Stimulated activated CD8-positive, alpha-beta memory T cell treated with anti-CD3 and anti-CD28 coated beads, Interleukin-15, amount 100 ng/mL, for 4 hours (primary cell): ENCODE results near the gene ITIH5.

ENCODE experiments used
- DNase-seq, 2 donors: peaks; one replicate each; pipeline ENCODE4 v3.0.0-alpha.2; 2020; ENCODE audit warnings: low read depth in 2 of 2

Gene ITIH5

DNA sequence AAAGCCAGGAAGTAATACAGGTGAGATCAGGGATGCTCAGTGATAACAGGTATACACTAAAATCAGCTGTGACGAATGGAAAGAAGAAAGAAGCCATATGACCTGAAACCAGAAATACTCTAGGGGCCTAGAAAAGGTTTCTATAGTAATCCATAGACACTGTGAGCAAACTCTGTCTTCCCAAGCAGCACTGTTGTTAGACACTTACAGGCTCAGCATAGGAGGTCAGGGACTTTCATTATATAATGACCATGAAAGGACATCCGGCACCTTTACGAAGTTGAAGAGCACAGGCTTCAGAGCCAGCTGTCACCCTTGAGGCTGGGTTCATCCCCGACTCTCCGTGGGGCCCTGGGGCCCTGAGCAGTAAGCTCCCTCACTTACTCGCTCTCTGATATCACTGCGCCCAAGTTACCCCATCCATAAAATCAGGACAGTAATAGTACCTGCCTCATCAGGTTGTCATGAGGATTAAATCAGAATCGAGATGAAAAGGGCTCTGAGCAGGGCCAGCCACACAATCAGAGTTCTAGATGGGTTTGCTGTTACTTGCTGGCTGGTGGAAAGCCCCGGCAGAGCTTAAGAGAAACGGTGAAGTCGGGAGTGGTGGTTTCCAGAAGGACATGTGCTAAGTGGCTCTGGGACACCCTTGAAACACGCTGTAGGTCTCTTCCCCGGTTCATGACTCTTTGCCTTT, 79.5 kb downstream of the ITIH5 start:
- no peak for DNase-seq

DNA sequence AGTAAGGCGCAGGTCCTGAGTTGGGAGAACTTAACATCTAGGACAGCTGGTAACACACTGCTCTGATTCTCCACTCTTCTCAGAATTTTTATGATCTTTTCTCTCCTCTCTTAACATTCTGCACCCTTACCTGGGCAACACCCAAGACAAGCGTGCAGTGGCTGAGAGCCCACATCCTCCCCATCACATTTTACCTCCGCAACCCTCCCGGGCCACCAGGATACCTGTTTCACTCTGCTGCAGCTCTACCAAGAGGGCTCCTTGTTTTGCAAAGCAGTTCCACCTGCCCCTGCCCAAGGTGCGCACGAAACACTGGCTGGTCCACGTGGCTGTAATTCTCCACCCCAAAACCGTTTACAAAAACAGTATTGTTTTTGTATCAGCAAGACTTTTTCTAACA, 81.5 kb downstream of the ITIH5 start:
- no peak for DNase-seq

DNA sequence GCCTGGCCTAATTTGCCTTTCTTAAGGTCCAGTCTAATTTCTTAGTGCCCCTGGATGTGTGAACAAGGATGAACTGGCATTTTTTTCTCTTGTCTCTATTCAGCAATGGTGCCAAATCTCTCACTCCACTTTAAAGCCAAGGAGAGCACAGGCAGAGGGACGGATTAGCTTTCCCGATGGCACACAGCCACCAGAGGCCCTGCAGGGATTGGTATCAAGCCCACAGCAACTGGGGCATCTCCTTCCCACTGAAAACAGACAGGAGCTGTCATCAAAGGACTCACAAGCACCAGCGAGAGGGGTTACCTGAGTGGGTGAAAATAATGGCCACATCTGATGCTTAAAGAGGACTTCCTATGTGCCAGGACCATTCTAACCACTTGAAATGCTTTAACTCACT, 83.1 kb downstream of the ITIH5 start:
- DNase-seq: no peak

DNA sequence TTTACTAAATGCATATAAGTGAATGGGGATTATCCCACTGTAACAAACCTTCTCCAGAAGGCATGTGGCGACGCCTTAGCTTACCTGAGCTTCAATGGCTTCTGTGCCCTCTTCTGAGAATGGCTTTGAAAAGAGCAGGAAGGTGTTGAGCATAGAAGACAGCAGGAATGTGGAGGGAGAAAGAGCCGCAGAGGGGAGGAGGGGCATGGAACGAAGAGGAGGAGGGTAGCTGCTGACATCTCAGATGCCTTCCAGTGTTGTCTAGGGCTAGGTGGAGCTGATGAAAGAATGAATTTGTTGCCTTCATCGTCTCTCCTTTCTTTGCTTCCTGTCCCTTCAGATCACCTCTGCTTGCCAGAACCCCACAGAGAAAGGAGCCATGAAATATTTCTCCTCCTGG, 86.2 kb downstream of the ITIH5 start:
- DNase-seq: no peak

DNA sequence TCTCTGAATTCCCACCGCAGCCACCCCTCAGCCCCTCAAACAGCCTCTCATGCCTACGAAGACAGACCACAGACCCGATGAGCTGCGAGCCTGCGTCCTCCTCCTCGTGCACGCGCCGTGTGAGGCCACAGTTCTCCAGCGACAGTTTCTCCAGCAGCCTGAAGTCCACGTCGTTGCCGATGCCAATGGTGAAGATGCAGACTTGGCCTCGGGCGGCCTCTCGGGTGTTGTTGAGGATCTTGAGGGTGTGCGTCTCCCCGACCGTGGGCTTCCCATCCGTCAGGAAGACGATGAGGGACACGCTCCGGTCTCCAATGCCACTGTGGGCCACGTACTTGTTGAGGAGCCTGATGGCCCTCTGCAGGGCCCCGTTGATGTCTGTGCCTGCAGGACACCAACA, 87.1 kb downstream of the ITIH5 start:
- no peak for DNase-seq

DNA sequence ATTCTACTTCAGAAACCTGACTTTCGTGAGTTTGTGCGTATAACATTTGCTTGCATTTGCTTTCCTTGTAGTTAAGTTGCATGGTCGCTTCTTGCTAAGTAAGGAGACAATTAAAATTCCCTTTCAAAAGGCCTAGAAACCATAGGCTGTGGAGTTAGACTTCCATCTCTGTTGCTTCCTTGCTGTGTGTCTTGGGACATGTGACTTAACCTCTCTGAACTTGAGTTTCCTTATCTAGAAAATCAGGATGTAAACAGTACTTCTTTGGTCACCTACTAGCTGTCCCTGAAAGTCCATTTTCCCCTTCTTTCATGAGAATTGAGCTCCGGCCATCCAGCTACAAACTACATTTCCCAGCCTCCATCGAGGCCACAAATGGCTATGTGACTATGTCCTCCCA, 89.2 kb downstream of the ITIH5 start:
- DNase-seq: no peak

DNA sequence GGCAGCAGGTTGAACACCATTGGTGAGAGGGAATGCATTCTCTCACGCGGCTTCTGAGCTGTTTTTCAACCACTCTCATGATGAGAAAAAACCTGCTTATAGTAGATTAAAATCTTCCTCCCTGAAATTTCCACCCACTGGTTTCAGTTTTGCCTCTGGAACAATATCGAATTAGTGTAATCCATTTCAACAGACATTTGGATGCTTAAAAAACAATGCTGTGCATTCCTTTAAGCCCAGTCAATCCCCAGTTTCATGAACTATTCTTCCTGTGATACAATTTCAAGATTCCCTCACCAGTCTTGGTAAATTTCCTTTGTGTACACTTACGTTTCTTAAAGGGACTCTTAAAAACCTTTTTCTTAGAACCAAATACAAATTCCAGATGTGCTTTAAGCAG, 89.6 kb downstream of the ITIH5 start:
- DNase-seq: no peak

DNA sequence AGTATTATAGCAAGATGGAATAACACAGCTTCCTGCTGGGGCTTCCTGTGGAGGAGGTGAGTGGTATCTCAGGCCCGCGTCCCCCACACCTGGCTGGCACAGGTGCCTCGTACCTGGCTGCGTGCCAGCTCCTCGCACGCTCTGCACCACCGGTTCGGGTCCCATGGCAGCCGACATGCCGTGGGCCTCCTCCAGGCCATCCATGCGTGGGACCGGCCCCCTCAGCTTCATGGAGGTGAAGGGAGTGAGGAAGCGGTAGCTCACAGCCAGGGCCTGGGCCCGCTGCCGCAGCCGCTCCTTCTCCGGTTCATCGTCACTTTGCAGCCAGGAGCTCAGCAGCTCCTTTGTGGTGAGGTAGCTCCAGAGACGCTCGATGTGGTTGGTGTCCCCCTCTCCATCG, 90.4 kb downstream of the ITIH5 start:
- no peak for DNase-seq

DNA sequence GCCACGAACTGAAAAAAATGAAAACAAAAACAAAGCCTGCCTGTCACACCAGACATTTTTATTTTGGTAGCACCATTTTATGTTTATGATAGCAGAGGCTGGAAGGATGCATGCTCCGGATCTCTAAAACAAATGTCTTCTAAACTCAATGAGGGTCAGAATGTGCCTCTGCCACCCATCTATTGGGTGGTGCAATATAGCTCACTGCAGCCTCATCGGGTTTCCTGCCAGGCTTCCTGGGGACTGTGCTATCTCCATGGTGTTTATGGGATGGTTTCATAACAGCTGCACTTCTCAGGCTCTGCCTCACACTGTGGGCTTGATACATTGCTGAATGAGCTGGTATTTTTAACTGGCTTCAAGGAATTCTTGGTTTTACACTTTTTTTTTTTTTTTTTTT, 94.4 kb downstream of the ITIH5 start:
- no peak for DNase-seq

DNA sequence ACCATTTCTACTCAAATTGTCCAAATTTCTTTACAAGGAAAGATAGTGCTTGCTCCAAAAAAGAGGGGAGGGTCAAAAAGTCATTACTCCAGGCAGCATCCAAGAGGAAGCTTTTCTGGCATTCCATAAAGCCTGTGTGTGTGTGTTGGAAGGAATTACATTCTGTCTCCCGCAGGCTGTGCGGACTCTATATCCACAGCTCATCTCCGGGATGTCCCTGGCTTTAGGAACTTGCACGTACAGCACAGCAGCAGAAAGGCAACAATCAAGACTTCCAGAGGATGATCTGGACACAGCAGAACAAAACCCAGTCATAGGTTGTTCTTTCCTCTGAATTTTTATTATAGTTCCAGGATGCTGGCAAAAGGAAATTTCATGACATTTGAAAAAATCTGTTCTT, 94.8 kb downstream of the ITIH5 start:
- DNase-seq: no peak

DNA sequence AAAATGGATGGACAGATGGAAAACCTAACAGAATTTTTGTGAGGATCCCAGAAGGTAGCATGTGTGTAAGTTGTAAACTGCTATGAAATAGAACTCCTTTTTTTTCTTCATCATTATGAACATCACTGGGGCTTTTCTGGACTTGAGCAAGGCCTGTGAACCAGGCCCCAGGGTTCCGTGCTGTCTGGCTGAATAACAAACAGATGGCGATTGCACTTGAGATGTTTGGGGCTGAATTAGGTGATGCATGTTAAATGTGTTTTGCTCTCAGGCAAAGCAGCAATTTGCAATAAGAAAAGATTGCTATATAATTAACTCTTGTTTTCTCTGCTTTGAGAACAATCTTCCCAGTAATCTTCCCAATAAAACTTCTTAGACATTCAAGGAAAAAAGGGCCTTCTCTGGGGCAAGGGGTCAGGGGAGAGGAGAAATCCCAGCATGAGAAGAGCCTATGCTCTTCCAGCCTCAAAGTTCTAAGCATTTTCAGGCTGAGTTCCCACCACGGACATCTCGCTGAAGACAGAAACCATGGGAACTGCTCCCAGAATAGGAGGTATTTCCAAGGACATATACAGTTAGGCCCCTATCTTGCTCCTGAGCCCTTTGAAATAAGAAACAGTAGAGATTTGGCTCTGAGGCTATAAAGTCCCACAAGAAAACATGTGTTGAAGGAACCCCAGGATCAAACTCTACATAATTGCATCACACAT, 98.7 kb downstream of the ITIH5 start:
- no peak for DNase-seq

DNA sequence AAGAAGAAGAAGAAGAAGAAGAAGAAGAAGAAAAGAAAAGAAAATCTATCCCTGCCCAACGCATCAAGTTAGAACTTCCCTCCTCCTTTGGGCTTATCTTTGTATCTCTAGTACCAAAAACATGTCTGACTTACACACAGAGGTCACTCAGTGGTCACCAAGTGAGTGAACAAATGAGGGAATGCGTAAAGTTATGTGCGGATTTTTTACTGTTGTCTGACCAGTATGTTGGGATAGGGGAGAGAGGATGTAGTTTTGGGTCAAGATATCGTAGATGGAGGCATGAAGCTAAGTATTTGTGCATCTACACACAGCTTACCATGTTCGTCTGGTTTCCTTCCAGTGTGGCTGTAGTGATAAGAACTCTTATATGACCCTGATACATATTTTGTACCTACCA, 99.9 kb downstream of the ITIH5 start:
- DNase-seq: no peak

DNA sequence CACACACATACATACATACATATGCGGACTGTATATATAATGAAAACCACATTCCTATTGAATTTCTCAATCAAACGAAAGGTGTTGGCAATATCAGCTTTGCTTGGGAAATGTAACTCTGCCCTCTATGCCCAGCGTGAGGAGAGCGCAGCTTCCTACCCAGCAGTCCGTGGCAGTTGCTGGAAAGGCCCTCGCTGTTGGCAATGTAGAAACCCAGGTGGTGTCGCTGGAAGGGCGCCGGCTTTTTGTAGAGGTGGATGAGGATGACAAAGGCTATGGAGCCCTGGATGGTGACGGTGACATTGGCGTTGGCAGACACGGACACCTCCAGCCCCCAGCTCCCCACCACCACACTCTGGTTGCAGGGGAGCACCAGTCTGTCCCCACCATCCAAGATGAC, 100.9 kb downstream of the ITIH5 start:
- DNase-seq: no peak

DNA sequence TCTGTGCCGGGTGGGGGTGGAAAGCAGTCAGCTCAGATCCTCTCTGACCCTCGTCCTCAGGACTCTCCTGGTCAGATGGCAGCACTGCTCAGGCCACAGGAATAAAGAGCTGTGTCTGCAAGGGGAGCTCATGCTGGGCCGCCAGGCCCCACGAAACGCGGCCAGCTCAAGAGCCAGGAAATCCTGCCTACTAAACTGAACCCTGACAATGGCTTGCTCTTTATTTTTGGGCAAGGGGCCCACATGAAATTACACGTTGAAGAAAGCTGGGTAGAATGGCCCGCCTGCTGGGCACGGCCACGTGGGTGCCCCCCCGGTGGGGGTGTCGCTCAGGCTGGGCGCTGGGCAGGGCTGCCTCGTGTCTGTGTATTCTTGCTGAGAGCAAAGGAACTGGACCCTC, 103.0 kb downstream of the ITIH5 start:
- no peak for DNase-seq

DNA sequence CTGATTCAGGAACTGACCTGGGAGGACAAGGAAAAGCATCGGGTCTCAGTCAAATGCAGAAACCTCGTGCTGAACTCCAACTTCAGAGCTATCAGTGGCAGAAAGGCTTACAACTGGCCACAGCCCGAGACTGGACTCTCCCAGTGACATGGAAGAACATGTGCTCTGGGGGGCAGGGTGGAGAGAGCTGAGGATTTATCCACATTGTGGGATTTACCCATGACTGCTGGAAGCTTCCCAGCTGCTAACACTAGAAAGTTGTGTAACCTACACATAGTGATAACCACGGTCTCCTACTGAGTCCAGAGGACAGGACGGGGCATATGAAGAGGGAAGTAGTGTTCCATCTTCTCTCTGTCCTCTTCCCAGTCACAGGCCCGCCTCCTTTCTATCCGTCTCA, 103.4 kb downstream of the ITIH5 start:
- DNase-seq: no peak

DNA sequence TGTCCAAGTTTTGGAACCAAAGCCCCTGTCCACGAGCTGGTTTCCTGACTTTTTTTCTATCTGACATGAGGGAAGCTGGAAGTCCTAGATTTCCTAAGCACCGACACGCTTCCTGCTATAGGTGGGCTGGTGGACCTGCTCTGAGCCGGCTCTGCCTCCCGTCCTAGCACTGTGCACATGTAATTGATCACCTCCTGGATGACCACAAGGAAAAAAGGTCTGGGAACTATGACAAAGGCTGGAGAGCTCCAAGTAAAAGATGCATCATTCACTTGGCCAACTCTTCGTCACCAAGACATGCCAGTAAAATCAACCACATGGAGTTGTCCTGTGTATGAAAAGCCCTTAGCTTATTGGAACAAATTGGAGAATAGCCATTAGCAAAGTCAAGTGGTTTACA, 104.8 kb downstream of the ITIH5 start:
- no peak for DNase-seq

DNA sequence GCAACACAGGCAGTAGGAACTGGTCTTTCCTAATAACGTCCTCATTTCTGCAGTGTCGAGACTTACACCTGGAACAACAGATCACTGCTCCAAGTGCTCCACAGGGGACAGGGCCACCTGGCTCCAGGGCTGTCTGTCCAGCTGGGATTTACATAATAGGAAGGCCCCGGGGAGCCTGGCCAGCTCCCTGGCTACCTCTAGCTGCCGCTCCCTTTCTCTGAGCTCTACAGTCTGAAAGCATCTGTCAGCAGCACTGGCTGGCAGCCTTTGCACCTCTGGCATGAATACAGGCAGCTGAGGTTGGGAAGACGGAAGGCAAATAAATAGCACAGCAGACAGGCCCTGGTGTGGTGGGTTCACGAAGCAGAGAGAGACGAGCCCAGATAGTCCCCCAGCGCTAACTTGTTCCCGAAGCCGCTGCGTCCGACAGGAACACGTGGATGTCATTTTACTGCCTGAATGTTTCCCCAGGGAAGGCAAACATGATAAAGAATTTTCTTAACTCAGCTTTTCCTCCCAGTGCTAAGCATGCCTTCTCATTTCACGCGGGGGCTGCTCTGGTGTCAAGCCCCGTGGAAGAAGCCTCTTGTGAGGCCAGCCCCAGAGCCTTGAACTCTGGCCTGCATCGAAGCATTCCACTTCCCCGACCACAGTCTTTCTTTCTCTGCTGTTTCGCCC, 105.4 kb downstream of the ITIH5 start:
- DNase-seq: no peak

DNA sequence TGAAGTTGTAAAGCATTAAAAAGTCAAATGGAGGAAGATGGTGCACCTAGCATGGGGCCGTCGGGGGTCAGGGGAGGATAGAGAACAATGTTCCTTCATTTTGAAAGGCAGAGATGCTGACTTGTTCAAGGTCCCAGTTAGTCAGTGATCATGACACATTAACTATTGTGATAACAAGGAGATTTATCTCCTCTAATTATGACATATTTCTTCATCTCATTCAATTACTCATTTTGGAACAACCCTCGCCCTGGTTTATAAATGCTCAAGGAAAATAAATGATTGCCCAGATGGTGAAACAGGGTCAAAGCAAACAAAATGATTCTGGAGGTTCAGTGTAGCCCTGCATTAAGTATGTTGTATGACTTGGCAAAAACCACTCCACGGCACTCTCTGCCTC, 106.2 kb downstream of the ITIH5 start:
- DNase-seq: no peak

DNA sequence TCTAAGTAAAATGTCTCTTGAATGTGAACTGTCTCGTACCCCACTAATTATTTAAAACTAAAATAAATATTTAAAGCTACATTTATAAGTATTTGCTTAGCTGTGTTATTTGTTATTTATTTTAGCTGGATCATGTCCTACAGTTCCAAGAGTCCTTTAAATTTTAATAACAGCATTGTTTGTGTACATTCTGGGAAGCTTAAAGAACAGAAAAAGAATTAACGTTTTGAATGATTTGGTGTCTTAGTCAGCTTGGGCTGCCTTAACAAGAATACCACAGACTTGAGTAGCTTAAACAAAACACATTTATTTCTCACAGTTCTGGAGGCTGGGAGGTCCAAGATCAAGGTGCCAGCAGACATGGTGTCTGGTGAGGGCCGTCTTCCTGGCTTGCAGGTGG, 107.4 kb downstream of the ITIH5 start:
- DNase-seq: no peak

DNA sequence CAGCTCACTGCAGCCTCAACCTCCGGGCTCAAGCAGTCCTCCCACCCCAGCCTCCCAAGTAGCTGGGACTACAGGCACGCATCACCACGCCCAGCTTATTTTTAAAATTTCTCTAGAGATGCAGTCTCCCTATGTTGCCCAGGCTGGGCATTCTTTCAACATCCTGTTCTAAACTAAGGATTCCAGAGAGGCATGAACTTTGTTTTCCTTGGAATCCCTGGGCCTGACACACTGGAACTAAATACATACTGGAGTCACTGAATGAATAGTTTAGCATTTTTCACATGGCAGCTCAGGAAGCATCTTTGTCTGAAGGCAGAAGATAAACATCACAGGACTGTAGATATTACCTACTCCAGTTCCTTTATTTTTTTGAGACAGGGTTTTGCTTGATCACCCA, 108.7 kb downstream of the ITIH5 start:
- DNase-seq: no peak

DNA sequence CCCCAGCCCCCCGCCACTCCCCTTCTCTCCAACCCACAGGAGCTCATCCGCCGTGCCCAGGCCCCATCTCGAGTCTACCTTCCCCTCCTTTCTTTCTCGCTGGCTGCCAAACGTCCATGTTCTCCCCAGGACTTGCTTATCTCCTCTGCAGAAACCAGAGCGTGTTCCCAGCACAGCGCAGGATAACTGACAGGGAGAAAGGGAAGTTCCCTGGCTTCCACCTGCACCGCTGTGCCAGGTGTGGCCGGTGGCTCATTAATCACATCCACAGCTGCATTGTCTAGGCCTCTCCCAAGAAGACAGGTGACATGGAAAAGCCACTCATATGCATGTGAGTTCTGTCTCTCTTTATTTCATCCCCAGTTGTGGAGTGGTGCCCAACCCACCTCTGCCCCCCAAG, 113.2 kb downstream of the ITIH5 start:
- no peak for DNase-seq

DNA sequence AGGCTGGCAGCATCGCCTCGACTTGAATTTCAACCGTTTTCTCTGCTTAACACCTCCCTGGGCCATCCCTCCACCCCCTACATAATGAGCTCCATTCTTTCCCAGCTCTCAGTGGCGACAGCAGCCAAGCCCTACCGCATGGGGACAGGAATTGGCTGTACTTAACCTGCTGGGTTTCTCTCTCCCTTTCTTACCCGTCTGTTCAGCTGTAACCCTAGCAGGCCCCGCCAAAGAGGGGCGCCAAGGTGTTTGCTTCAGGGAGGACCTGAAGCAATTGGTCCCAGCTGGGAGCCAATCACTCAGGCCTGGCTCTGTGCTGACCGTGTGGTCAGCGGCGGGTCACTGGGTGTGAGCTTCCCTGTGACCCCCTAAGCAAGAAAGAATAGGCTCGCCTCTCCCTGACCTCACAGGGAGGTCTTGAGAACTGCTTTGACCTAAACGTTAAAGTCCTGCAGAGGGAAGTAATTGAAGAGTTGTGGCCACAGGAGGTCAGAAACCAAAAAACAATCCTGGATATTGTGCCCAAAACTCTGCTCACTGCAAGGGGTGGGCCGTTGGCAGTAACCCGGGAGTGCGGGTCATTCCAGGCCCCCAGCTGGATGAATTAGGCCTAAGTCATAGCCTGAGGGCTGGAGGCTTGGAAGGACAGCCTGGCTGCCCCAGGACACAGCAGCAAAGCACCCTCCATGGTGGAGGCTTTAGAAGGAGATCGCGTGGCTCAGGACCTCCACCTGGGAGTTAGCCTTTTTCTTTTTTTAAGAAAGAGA, 114.6 kb downstream of the ITIH5 start:
- no peak for DNase-seq

DNA sequence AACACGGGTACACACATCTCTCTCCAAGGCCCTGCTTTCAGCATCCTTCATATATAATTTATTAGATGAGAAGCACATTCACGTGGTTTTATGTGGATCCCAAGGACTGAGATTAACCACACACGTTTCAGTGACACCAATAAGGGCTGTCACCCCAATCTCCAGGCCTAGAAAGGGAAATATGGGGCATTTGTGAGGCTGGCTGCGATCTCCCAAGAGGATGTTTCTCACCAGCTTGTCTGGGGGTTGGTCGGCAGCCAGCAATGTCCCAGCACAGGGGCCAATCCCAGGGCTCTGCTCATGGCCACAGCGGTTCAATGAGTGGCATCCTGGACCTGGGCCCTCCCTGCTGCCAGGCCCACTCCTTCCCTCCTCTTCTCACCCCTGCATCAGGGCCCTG, 115.5 kb downstream of the ITIH5 start:
- DNase-seq: no peak
